Measurements from ENCODE around the gene HSPA13.

HSPA13 gene

GRCh38 chr21:14384453-14384852 lies 1.5 kb upstream of the HSPA13 start:
- Histone ChIP-seq H3K9me3 (ENCODE audit: low read depth, low read length) (no peaks in the 10 kb centered on the region), H3K27ac (no peak overlapping the region), H3K36me3 (ENCODE audit: insufficient read depth, low read length) (peaks cover 11% of the 10 kb centered on the region), H3K9ac (ENCODE audit: insufficient read length) (no peak overlapping the region), H3K4me3 (peak overlapping the region; percentile 95; the same call in 1 of the 2 replicates)
- no peak for TF ChIP-seq EZH2 (IDR thresholded peaks at IDR 0.05)
- TF ChIP-seq FOXP2 (optimal IDR thresholded peaks at IDR 0.05; ENCODE audit: control extremely low read depth, extremely low read length, insufficient read depth), result no peak
- TF ChIP-seq POLR2AphosphoS5 (IDR thresholded peaks at IDR 0.05; ENCODE audit: borderline replicate concordance, low read depth, low read length), result no peak
- DNase-seq (ENCODE audit: low read depth, low spot score), result no peak

- H3K9ac ChIP-seq (ENCODE audit: insufficient read length), result peak overlapping the region; percentile 96
- DNase-seq (ENCODE audit: low read depth, low spot score), result no peak
- peak overlapping the region; percentile 95 for H3K4me3 ChIP-seq
- H3K27ac ChIP-seq, result peak overlapping the region; percentile 77; the same call in 1 of the 2 replicates
- H3K9me3 ChIP-seq (ENCODE audit: low read depth, low read length), result no peaks in the 10 kb centered on the region
- peaks cover 14% of the 10 kb centered on the region for H3K36me3 ChIP-seq (ENCODE audit: insufficient read depth, low read length)
- no peak for TF ChIP-seq FOXP2 (optimal IDR thresholded peaks at IDR 0.05; ENCODE audit: control extremely low read depth, extremely low read length, insufficient read depth)
- no peak for TF ChIP-seq POLR2AphosphoS5 (IDR thresholded peaks at IDR 0.05; ENCODE audit: borderline replicate concordance, low read depth, low read length)
- no peak for TF ChIP-seq EZH2 (IDR thresholded peaks at IDR 0.05)
These were observed 742 bp upstream of the HSPA13 start for GRCh38 chr21:14383596-14384180.

GRCh38 chr21:14382486-14382834 lies 486 bp downstream of the HSPA13 start:
- Histone ChIP-seq H3K4me3 (peak overlapping the region; percentile 95), H3K9me3 (ENCODE audit: low read depth, low read length) (no peaks in the 10 kb centered on the region), H3K27ac (no peak overlapping the region), H3K9ac (ENCODE audit: insufficient read length) (peak overlapping the region; percentile 78), H3K36me3 (ENCODE audit: insufficient read depth, low read length) (peaks cover 23% of the 10 kb centered on the region)
- TF ChIP-seq FOXP2 (optimal IDR thresholded peaks at IDR 0.05; ENCODE audit: control extremely low read depth, extremely low read length, insufficient read depth), result no peak
- no peak for TF ChIP-seq EZH2 (IDR thresholded peaks at IDR 0.05)
- TF ChIP-seq POLR2AphosphoS5 (IDR thresholded peaks at IDR 0.05; ENCODE audit: borderline replicate concordance, low read depth, low read length), result no peak
- no peak for DNase-seq (ENCODE audit: low read depth, low spot score)

- no peak for TF ChIP-seq FOXP2 (optimal IDR thresholded peaks at IDR 0.05; ENCODE audit: control extremely low read depth, extremely low read length, insufficient read depth)
- no peak for TF ChIP-seq EZH2 (IDR thresholded peaks at IDR 0.05)
- TF ChIP-seq POLR2AphosphoS5 (IDR thresholded peaks at IDR 0.05; ENCODE audit: borderline replicate concordance, low read depth, low read length), result no peak
- Histone ChIP-seq H3K9ac (ENCODE audit: insufficient read length) (no peak overlapping the region), H3K4me3 (no peak overlapping the region), H3K9me3 (ENCODE audit: low read depth, low read length) (no peaks in the 10 kb centered on the region), H3K27ac (no peak overlapping the region), H3K36me3 (ENCODE audit: insufficient read depth, low read length) (peaks cover 66% of the 10 kb centered on the region)
- DNase-seq (ENCODE audit: low read depth, low spot score), result no peak
These were observed 6.1 kb downstream of the HSPA13 start for GRCh38 chr21:14376854-14377253.

- TF ChIP-seq FOXP2 (optimal IDR thresholded peaks at IDR 0.05; ENCODE audit: control extremely low read depth, extremely low read length, insufficient read depth) (no peak), EZH2 (IDR thresholded peaks at IDR 0.05) (no peak), POLR2AphosphoS5 (IDR thresholded peaks at IDR 0.05; ENCODE audit: borderline replicate concordance, low read depth, low read length) (no peak)
- H3K9me3 ChIP-seq (ENCODE audit: low read depth, low read length), result no peaks in the 10 kb centered on the region
- no peak overlapping the region for H3K27ac ChIP-seq
- no peak overlapping the region for H3K9ac ChIP-seq (ENCODE audit: insufficient read length)
- no peaks in the 10 kb centered on the region for H3K36me3 ChIP-seq (ENCODE audit: insufficient read depth, low read length)
- H3K4me3 ChIP-seq, result no peak overlapping the region
- no peak for DNase-seq (ENCODE audit: low read depth, low spot score)
These were observed 15.9 kb downstream of the HSPA13 start for GRCh38 chr21:14366998-14367397.

GRCh38 chr21:14361958-14362357 lies 21.0 kb downstream of the HSPA13 start:
- H3K9me3 ChIP-seq (ENCODE audit: low read depth, low read length), result no peaks in the 10 kb centered on the region
- H3K27ac ChIP-seq, result no peak overlapping the region
- no peak for TF ChIP-seq FOXP2 (optimal IDR thresholded peaks at IDR 0.05; ENCODE audit: control extremely low read depth, extremely low read length, insufficient read depth)
- no peak for TF ChIP-seq EZH2 (IDR thresholded peaks at IDR 0.05)
- no peak overlapping the region for H3K4me3 ChIP-seq
- DNase-seq (ENCODE audit: low read depth, low spot score), result no peak
- no peaks in the 10 kb centered on the region for H3K36me3 ChIP-seq (ENCODE audit: insufficient read depth, low read length)
- H3K9ac ChIP-seq (ENCODE audit: insufficient read length), result no peak overlapping the region

- no peak overlapping the region for H3K4me3 ChIP-seq
- no peaks in the 10 kb centered on the region for H3K9me3 ChIP-seq (ENCODE audit: low read depth, low read length)
These were observed 24.2 kb downstream of the HSPA13 start for GRCh38 chr21:14358775-14359174.

GRCh38 chr21:14356746-14357145 lies 26.2 kb downstream of the HSPA13 start:
- Histone ChIP-seq H3K27ac (no peak overlapping the region), H3K9me3 (ENCODE audit: low read depth, low read length) (no peaks in the 10 kb centered on the region), H3K36me3 (ENCODE audit: insufficient read depth, low read length) (no peaks in the 10 kb centered on the region), H3K4me3 (no peak overlapping the region), H3K9ac (ENCODE audit: insufficient read length) (no peak overlapping the region)
- TF ChIP-seq FOXP2 (optimal IDR thresholded peaks at IDR 0.05; ENCODE audit: control extremely low read depth, extremely low read length, insufficient read depth) (no peak), EZH2 (IDR thresholded peaks at IDR 0.05) (no peak), POLR2AphosphoS5 (IDR thresholded peaks at IDR 0.05; ENCODE audit: borderline replicate concordance, low read depth, low read length) (no peak)
- DNase-seq (ENCODE audit: low read depth, low spot score), result no peak

More at GRCh38 chr21:14358775-14359174, 24.2 kb downstream of the HSPA13 start:
- DNase-seq (ENCODE audit: low read depth, low spot score), result no peak
- no peaks in the 10 kb centered on the region for H3K36me3 ChIP-seq (ENCODE audit: insufficient read depth, low read length)
- TF ChIP-seq POLR2AphosphoS5 (IDR thresholded peaks at IDR 0.05; ENCODE audit: borderline replicate concordance, low read depth, low read length), result no peak
- TF ChIP-seq EZH2 (IDR thresholded peaks at IDR 0.05), result no peak
- TF ChIP-seq FOXP2 (optimal IDR thresholded peaks at IDR 0.05; ENCODE audit: control extremely low read depth, extremely low read length, insufficient read depth), result no peak
- no peak overlapping the region for H3K9ac ChIP-seq (ENCODE audit: insufficient read length)
- H3K27ac ChIP-seq, result no peak overlapping the region

GRCh38 chr21:14354515-14354914 lies 28.4 kb downstream of the HSPA13 start:
- Histone ChIP-seq H3K36me3 (ENCODE audit: insufficient read depth, low read length) (no peaks in the 10 kb centered on the region), H3K4me3 (peak overlapping the region; percentile 40; the same call in 1 of the 2 replicates), H3K9me3 (ENCODE audit: low read depth, low read length) (no peaks in the 10 kb centered on the region), H3K9ac (ENCODE audit: insufficient read length) (no peak overlapping the region), H3K27ac (no peak overlapping the region)
- no peak for TF ChIP-seq POLR2AphosphoS5 (IDR thresholded peaks at IDR 0.05; ENCODE audit: borderline replicate concordance, low read depth, low read length)
- TF ChIP-seq FOXP2 (optimal IDR thresholded peaks at IDR 0.05; ENCODE audit: control extremely low read depth, extremely low read length, insufficient read depth), result no peak
- TF ChIP-seq EZH2 (IDR thresholded peaks at IDR 0.05), result no peak
- DNase-seq (ENCODE audit: low read depth, low spot score), result no peak

Measured in SK-N-MC (cell line).